GM10266 (cell line): ENCODE data around the gene TPCN1.

Experiments used
- DNase-seq: peaks from one replicate; pipeline ENCODE4 v3.0.0; 2012; ENCODE audit errors: extremely low spot score
- CTCF ChIP-seq: IDR thresholded peaks from 2 replicates; pipeline ENCODE4 v1.5.1; 2012; ENCODE audit warnings: mild to moderate bottlenecking, low read depth; ENCODE audit not compliant: control insufficient read depth, insufficient read depth; ENCODE audit errors: missing control alignments

Gene TPCN1

GRCh38 chr12:113301811-113302210, 80.5 kb downstream of the TPCN1 start:
- no peak for TF ChIP-seq CTCF
- no peak for DNase-seq

GRCh38 chr12:113302466-113302865, 81.2 kb downstream of the TPCN1 start:
- TF ChIP-seq CTCF = no peak
- no peak for DNase-seq

DNA sequence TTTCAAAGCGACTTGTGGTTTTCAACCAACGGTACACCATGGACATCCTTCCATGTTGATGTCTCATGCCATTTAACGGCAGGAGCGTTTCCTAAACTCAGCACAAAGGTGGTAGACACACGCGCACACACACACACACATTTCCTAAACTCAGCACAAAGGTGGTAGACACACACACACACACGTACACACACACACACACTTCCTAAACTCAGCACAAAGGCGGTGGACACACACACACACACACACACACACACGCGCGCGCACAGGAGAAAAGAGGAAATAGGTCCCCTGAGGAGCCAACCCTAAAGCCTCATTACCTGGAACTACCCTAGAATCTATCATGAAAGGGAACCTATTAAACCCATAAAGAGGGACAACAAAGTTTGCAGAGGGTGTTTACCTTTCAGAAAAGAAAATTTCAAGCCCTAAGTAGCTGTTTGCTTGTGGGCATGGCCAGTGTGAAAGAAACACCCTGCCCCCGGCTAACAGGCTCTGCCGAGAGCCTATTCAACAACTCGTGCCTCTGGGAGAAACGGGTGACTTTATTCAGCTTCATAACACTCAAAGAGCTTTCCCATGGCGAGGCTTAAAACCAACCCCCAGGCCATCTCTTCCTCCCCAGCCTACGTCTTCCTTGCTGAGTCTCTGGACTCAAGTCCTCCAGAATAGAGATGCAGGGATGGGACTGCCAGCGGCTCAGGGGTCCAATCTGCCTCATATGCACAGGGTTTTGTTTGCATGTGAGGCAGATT, 81.8 kb downstream of the TPCN1 start:
- no peak for TF ChIP-seq CTCF
- DNase-seq = no peak

DNA sequence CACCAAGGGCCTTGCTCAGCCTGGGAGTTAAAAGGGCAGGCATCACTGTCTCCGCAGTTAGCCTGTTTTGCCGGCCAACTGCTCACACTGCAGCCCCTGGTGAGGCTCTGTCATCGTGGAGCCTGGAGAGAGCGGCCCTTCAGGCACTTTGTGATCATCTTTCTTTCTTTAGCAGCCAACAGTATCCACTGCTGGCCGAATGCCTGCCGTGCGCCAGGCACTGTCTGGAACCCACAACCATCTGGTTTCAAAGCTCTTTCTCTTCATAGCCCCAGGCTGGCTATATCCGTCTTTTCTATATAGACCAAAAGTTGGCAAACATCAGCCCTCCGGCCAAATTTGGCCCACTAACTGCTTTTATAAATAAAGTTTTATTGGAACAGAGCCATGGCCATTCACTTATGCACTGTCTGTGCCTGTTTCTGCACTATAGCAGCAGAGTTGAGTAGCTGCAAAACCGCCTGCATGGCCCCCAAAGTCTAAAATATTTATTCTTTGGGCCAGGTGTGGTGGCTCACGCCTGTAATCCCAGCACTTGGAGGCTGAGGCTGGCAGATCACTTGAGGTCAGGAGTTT, 84.1 kb downstream of the TPCN1 start:
- no peak for DNase-seq

GRCh38 chr12:113306382-113306781, 85.1 kb downstream of the TPCN1 start:
- TF ChIP-seq CTCF = no peak
- DNase-seq = no peak

More for the DNA sequence above, 84.1 kb downstream of the TPCN1 start:
- no peak for TF ChIP-seq CTCF

- no peak for DNase-seq
These were observed 89.2 kb downstream of the TPCN1 start for GRCh38 chr12:113310489-113310888.

DNA sequence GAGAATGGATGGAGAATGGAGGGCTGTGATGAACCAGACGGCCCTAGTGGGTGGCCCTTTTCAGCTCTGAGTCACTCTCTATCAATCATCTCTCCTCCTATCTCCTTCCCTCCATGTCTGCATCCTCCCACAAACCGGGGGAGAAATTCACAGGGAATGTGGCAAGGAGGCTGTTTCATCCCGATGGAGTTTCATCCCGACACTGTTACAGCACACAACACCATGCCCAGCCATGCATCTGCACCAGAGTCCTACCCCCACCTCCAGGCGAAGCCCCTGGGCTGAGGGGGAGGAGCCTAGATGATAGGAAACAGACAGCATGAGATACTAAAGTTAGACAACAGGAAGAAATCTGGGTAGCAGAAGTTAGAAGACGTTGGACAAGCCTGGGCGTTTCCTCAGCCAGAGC, 92.9 kb downstream of the TPCN1 start:
- no peak for TF ChIP-seq CTCF
- DNase-seq = no peak

More at GRCh38 chr12:113310489-113310888, 89.2 kb downstream of the TPCN1 start:
- no peak for TF ChIP-seq CTCF
